Measurements from ENCODE around the gene LSG1.
A peak's percentile ranks its signal among the peaks of the same experiment; 100 is the strongest.

Gene LSG1

GRCh38 chr3:194689493-194689944 lies 17.5 kb upstream of the LSG1 start (continued):
- no peak for TF ChIP-seq CSRNP3 (CRISPR knock-in tag; IDR thresholded peaks at IDR 0.05)
- no peak for TF ChIP-seq ZNF565 (CRISPR knock-in tag; conservative IDR thresholded peaks at IDR 0.05; ENCODE audit: low read depth)

- no peak for ATAC-seq
- TF ChIP-seq POU6F1 (CRISPR knock-in tag; IDR thresholded peaks at IDR 0.05; ENCODE audit: borderline replicate concordance, low read depth): no peak
- TF ChIP-seq ZFP3 (CRISPR knock-in tag; IDR thresholded peaks at IDR 0.05): no peak
- TF ChIP-seq ZNF70 (CRISPR knock-in tag; IDR thresholded peaks at IDR 0.05): no peak
- no peak for TF ChIP-seq ZC3H10 (CRISPR knock-in tag; IDR thresholded peaks at IDR 0.05)
- TF ChIP-seq ISL1 (CRISPR knock-in tag; IDR thresholded peaks at IDR 0.05): no peak
- no peak for TF ChIP-seq PPARA (CRISPR knock-in tag; IDR thresholded peaks at IDR 0.05; ENCODE audit: borderline replicate concordance)
- TF ChIP-seq CREB5 (CRISPR knock-in tag; IDR thresholded peaks at IDR 0.05; ENCODE audit: low read depth): no peak
- TF ChIP-seq TOX (CRISPR knock-in tag; IDR thresholded peaks at IDR 0.05; ENCODE audit: borderline replicate concordance): no peak
- TF ChIP-seq PATZ1 (CRISPR knock-in tag; IDR thresholded peaks at IDR 0.05; ENCODE audit: borderline replicate concordance): no peak
- no peak for TF ChIP-seq RARB (CRISPR knock-in tag; IDR thresholded peaks at IDR 0.05)
- TF ChIP-seq ZNF8 (CRISPR knock-in tag; IDR thresholded peaks at IDR 0.05): no peak
Observed at GRCh38 chr3:194688946-194689345, 17.0 kb upstream of the LSG1 start.

- TF ChIP-seq CSRNP3 (CRISPR knock-in tag; IDR thresholded peaks at IDR 0.05) (no peak), ISL1 (CRISPR knock-in tag; IDR thresholded peaks at IDR 0.05) (no peak), RARB (CRISPR knock-in tag; IDR thresholded peaks at IDR 0.05) (no peak), ZNF8 (CRISPR knock-in tag; IDR thresholded peaks at IDR 0.05) (no peak)
- no peak for ATAC-seq
Observed at GRCh38 chr3:194688200-194688740, 16.3 kb upstream of the LSG1 start.

GRCh38 chr3:194687638-194688199 lies 15.7 kb upstream of the LSG1 start:
- TF ChIP-seq PATZ1 (CRISPR knock-in tag; IDR thresholded peaks at IDR 0.05; ENCODE audit: borderline replicate concordance) (no peak), SNAI2 (CRISPR knock-in tag; IDR thresholded peaks at IDR 0.05) (no peak), TCF4 (CRISPR knock-in tag; IDR thresholded peaks at IDR 0.05; ENCODE audit: borderline replicate concordance) (no peak), ZFP30 (CRISPR knock-in tag; IDR thresholded peaks at IDR 0.05) (no peak), ZNF8 (CRISPR knock-in tag; IDR thresholded peaks at IDR 0.05) (no peak), TOX (CRISPR knock-in tag; IDR thresholded peaks at IDR 0.05; ENCODE audit: borderline replicate concordance) (no peak)
- peak; percentile 2; the same call in 2 of the 3 replicates for ATAC-seq
